RWPE1 (cell line): ENCODE measurements around the gene SBK3.

Experiments used
- CTCF ChIA-PET: fragments of 350-600 bp; sonication (Branson Sonifier 250); formaldehyde crosslinking; extraction: SDS; loops from one replicate; lab custom pipeline; 2021; lab: Yijun Ruan, JAX
- POLR2A ChIA-PET: fragments of 400-600 bp; formaldehyde crosslinking; extraction: SDS; loops from one replicate; lab custom pipeline; 2020; ENCODE audit warnings: antibody characterized with exemption; ENCODE audit not compliant: low non-redundant PET; lab: Yijun Ruan, JAX
- DNase-seq: peaks from one replicate; pipeline ENCODE4 v3.0.0; 2012; ENCODE audit warnings: low spot score
- H3K27ac ChIP-seq: fragments of 450-650 bp; 2 replicates; pipeline ENCODE4 v1.5.1; 2017
- TF ChIP-seq, protein P1 (sequence below): fragments of 450-650 bp; conservative IDR thresholded peaks from 2 replicates; pipeline ENCODE4 v1.5.1; 2017; ENCODE audit warnings: low read depth, mild to moderate bottlenecking

The SBK3 gene

DNA sequence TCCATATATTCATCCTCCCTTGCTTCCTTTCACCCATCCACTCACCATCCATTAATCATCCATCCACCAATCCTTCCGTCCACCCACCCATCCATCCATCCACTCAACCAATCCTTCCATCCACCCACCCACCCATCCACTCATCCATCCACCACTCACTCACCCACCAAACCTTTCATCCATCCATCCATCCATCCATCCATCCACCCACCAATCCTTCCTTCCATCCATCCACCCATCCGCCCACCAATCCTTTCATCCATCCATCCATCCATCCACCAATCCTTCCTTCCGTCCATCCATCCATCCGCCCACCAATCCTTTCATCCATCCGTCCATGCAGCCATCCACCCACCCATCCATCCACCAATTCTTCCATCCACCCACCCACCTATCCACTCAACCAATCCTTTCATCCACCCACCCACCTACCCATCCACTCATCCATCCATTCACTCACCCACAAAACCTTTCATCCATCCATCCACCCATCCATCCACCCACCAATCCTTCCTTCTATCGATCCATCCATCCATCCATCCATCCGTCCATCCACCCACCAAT, 3.0 kb downstream of the SBK3 start:
- CTCF ChIA-PET = interaction anchor here (1.0 kb wide), 1 partner anchor 10 kb away, joined by 3 read pairs; no protein-coding TSS in a partner anchor
- no peak for DNase-seq
- POLR2A ChIA-PET = no interaction called here
- TF ChIP-seq, protein P1, sequence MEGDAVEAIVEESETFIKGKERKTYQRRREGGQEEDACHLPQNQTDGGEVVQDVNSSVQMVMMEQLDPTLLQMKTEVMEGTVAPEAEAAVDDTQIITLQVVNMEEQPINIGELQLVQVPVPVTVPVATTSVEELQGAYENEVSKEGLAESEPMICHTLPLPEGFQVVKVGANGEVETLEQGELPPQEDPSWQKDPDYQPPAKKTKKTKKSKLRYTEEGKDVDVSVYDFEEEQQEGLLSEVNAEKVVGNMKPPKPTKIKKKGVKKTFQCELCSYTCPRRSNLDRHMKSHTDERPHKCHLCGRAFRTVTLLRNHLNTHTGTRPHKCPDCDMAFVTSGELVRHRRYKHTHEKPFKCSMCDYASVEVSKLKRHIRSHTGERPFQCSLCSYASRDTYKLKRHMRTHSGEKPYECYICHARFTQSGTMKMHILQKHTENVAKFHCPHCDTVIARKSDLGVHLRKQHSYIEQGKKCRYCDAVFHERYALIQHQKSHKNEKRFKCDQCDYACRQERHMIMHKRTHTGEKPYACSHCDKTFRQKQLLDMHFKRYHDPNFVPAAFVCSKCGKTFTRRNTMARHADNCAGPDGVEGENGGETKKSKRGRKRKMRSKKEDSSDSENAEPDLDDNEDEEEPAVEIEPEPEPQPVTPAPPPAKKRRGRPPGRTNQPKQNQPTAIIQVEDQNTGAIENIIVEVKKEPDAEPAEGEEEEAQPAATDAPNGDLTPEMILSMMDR = no peak
- H3K27ac ChIP-seq = no peak overlapping the region

DNA sequence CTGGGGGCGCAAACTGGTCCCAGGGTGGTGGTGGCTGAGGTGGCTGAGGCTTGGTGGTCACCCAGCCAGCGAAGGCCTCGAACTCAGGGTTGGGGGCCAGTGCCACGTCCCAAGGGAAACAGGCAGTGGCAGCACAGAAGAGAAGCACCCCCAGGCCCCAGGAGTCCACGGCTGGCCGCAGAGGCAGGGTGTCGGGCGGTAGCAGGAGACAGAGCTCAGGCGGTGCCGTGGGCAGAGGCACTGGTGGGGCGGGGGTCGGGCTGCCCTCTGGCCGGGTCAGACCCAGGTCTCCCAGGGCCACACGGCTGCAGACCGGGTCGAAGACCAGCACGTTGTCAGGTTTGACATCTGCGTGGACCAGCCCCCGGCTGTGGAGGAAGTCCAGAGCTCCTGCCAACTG, 4.3 kb downstream of the SBK3 start:
- POLR2A ChIA-PET = no interaction called here
- CTCF ChIA-PET = interaction anchor here (0.7 kb wide), 1 partner anchor 25 kb away, joined by 4 read pairs; no protein-coding TSS in a partner anchor
- no peak for DNase-seq
- H3K27ac ChIP-seq = no peak overlapping the region
- TF ChIP-seq, protein P1 = no peak

DNA sequence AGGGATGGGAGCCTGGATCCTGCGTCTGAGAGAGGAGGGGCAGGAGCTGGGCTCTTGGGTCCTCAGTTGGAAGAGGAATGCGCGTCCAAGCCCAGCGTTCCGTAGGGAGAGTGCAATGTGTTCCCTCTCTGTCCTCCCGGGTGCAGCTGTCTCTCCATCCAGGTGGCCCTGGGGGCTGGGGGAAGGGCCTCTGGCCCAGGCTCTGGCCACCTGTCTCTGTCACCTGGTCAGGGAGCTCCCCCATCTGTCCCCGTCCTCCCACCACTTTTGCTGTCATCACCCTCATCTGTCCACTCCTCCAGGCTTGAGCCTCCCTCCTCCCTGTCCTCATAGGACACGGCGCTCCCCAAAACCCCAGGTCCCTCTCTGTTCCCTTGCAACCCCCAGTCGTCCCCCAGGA, 4.7 kb downstream of the SBK3 start:
- TF ChIP-seq, protein P1 = no peak
- ChIA-PET CTCF (no interaction called here), POLR2A (no interaction called here)
- DNase-seq = no peak
- no peak overlapping the region for H3K27ac ChIP-seq

DNA sequence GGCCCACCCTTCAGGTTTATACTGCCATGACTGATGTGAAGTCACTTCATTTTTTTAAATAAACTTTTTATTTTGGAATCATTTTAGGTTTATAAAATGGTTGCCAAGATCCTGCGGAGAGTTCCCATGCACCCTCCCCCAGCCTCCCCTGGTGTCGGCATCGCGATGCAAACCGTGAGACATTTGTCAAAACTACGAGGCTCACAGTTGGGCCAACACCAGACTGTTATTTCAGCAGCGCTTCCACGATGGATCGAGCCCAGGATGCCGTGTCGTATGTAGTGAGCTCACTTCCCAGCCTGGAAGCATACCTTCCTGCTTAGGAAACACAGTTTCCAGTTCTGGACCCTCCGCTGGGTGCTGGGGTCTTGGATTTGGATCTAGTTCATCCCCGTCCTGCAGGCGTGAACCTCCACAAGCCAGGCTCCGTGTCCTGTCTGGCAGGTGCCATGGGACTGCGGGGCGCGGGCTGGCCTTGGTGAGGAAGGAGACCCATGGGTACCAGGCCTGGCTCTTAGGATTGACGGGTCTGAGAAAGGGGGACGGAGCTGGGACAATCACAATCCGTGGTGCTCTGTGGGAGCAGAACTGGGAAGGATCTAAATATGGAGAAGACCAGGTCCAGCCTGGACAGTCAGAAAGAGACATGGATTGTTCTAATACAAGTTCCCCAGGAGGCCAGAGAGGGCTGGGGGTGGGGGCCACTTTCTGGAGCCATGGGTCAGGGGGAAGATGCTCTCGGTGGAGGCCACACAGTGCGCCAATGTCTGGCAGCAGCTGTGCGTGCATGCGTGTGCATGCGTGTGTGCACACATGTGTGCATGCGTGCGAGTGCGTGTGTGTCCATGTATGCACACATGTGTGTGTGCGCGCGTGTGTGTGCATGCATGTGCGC, 6.0 kb downstream of the SBK3 start:
- TF ChIP-seq, protein P1 = no peak
- no peak overlapping the region for H3K27ac ChIP-seq
- DNase-seq = no peak
- ChIA-PET CTCF (no interaction called here), POLR2A (no interaction called here)

DNA sequence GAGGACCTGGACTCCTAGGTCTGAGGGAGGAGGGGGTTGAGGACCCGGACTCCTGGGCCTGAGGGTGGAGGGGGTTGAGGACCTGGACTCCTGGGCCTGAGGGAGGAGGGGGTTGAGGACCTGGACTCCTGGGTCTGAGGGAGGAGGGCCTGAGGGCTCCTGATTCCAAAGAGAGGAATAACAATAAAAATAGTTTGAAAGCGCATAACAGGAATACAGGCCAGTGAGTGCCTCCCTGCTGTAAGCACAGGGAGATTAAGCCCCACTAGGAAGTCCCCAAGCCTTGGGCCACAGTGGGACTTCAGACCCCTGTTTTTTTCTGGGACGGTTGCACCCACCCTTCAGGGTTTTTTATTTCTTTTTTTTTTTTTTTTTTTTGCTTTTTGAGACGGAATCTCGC, 7.2 kb downstream of the SBK3 start:
- no peak for DNase-seq
- H3K27ac ChIP-seq = no peak overlapping the region
- CTCF ChIA-PET = no interaction called here
- POLR2A ChIA-PET = no interaction called here
- TF ChIP-seq, protein P1 = no peak

DNA sequence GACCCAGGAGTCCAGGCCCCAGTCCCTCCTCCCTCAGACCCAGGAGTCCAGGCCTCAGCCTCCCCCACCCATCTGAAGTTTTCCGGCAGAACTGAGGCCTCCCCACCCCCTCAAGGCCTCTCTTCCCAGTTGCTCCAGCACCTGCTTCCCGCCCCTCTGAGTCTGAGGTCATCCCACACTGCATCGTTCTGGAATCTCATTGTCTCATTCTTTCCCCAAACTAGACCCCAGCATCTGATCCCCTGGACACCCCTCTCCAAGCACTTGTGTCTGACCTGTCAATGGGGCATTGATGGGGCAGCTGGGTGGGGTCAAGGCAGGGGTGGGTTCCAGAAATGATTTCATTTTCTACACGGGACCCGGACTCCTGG, 7.6 kb downstream of the SBK3 start:
- POLR2A ChIA-PET = no interaction called here
- no peak overlapping the region for H3K27ac ChIP-seq
- no peak for DNase-seq
- TF ChIP-seq, protein P1 = no peak
- CTCF ChIA-PET = no interaction called here
